ENCODE data around the gene SNCAIP.
"Not testable (repeated sequence)": the region's sequence is repeated elsewhere in the genome, so short reads cannot be mapped to it uniquely, and the experiment has no call there.

The SNCAIP gene

DNA sequence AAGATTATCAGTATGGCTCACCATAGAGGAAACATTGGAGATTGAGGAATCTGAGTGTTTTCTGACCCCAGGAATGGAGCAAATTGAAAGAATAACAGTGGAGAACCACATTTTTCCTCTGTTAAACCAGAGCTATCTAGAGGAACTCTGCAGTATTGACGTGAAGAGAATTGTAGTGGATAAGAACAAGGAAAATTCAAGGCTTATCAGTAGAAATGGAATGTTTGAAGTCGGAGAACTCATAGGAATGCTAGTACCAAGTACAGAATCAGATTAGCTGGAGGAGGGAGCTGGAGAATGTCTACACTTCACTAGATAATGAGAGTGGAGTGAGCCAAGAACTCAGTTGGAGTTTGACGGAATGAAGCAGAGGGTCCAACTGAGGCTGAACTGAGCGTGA is 50.3 kb downstream of the SNCAIP start:
- DNase-seq, result no peak

DNA sequence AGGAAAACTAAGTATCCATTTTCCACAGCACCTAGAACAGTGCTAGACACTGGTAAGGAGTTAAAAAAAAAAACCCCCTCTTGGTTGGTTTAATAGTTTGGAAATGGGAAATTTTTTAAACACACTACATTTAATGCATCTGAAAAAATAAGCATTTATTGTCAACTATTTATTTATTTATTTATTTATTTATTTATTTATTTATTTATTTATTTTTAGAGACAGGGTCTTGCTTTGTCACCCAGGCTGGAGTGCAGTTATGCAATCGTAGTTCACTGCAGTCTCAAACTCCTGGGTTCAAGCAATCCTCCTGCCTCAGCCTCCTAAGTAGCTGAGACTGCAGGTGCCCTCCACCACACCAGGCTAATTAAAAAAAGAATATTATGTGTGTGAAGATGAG is 51.6 kb downstream of the SNCAIP start:
- no peak for DNase-seq

DNA sequence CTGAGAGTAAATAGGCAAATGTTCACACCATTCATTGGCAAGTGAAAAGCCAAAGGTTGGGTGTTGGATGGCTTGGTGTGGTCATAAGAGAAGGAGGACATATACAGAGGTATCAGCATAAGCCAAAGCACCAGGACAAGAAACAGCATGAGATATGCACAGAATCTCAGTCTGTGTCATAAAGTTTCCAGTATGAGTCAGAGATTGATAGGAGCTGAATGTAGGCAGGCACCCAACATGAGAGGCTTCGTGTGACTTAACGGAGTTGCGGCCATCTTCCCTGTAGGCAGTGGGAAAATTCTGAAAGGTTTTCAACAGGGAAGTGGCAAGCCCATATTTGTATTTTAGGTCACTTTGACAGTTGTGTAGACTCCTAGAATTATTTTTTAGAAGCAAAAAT is 54.5 kb downstream of the SNCAIP start:
- DNase-seq, result no peak

DNA sequence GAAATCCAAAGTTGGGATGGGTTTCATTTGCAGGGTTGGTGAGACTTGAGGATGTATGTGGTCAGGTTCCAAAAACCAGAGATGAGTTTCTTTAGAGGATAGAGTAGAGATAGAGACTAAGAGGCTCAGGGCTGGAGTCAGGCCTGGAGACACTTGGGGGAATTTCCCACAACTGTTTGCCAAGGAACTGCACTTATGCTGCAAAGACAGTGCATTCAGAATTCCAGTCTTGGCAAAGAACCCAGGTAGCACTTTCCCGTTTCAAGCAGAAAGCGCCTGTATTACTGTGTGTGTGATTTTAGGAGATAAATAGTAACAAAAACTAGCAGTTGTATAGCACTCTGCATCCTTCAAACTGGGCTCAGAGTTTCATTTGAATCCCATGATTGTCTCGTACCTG is 55.4 kb downstream of the SNCAIP start:
- no peak for DNase-seq

DNA sequence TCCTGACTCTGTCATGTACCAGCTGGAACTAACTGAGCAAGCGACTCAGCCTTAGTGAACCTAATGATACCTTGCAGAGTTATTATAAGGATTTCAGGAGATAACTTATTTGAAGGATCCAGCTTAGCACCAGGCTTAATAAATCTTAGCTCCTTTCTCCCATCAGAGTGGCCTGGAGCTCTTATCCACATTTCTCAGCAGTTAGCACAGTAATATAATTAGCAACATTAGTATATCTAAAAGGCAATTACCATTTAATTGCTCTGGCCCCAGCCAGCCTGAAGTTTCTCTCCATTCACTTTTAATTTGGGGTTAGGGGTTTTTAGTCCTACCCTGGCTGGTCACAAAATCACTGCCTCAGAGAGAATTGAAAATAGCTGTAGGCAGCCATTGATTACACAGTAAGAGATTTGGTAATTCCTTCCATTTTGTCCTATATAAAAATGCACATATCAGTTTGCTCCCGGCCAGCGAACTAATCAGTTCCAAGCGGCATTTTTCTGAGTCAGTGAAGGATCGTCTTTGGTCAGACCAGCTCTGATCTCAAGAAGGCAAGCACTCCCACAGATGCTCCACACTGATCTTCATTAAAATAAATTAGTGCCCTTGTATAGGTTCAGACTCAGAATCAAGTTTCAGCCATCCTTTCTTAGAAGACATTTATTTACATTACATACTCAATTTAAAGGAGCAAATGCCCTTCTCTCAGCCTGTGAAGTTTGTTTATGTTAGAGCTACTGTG is 56.6 kb downstream of the SNCAIP start:
- DNase-seq, result no peak

DNA sequence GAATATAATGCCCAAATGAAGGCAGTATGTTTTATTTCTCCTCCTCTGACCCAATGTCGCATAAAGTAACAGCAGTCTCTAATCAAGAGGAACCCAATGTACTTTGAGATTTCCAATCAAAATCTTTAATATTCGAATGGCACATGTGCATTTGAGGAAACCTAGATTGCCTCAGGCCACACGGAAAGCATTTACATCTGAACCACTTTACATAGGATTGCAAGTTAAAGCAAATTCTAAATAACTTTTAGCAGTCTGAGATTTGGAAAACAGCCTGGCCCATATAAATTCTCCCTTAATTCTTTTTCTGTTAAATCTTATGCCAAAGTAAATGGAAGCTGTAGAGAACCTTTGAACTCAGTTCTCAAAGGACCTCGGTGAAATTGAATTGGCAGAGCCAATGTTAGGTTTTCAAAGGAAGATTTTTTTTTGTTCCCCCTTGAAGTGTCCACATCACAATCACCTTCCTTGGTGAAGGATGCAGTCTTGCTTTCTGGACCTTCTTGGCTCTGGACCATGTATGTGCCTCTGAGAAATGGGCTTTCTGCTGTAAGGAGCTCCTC is 57.3 kb downstream of the SNCAIP start:
- no peak for DNase-seq

DNA sequence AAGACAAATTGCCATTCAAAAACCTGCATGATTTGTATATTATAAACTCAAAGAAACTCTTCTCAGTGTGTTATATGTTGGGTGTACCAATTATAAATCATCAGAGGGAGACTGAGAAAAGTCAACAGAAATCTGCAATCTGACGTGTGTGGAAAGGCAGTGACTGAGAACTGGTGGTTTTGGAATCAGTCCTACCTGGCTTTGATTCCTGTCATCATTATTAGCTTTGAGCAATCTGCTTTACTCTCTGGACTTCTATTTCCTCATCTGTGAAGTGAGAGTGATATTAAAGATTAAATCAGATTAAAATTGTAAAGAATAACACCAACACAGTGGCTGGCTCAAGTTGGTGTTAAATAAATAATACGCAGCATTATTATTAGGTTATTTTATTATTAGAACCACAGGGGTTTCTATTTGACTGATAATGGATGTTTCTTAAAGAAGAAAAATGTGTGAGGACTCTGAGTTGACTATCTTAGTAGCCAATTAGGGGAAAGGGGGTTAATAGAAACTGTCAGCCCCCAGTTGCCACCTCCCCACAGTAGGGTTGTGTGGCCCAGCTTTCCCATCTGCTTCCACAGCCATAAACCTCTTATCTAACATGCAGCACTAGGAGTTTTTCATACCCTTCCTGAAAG is 59.6 kb downstream of the SNCAIP start:
- no peak for DNase-seq

DNA sequence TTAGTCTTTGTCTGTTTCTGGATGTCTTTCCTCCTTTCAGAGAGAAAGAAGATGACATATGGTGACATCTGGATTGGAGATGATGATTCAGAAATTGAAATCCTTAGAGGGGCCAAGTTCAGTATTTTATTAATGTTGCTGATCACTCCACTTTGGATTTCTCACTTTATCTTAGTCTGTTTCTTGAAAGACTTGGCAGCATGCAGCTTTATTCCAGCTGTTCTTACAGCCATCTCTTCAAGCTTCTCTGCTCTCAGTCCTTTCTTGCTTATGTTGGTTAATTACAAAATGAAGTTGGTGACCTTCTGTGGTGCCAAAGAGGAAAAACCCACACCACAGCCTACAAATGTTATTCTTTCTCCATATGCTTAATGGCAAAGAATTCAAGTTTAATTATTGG is 62.1 kb downstream of the SNCAIP start:
- no peak for DNase-seq

DNA sequence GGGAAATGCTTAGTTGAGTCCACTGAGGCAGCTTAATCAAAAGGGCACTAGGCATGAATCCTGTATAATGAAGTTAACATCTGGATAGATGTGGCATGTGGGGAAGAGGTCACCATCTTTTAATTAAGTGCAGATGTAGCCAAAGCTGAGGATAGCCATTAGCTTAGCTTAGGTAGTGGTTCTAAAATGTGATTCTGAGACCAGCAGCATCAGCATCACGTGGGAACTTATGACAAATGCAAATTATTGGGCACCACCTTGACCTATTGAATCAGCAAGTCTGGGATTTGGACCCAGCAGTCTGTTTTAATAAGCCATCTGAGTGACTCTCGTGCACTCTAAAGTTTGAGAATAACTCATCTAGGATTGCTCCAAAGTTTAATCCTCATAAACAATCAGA is 63.8 kb downstream of the SNCAIP start:
- DNase-seq, result no peak

DNA sequence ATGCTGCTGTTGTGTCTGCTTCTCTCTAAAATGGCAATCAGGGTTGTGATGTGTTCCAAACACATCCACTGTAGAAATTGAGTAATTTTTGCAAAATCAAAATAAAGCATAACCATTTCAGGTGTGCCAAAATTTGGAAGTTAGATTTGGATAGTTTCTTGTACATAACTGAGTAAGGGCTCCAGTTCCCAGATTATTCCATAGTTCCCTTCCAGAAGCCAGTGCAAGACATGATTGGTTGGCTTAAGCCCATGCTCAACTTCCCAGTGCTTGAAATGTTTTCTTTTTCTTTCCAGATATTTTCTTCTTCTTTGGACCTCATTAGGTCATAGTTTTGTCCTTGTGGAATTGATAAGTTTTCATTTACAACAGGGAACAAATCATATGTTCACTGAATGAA is 64.2 kb downstream of the SNCAIP start:
- no peak for DNase-seq

DNA sequence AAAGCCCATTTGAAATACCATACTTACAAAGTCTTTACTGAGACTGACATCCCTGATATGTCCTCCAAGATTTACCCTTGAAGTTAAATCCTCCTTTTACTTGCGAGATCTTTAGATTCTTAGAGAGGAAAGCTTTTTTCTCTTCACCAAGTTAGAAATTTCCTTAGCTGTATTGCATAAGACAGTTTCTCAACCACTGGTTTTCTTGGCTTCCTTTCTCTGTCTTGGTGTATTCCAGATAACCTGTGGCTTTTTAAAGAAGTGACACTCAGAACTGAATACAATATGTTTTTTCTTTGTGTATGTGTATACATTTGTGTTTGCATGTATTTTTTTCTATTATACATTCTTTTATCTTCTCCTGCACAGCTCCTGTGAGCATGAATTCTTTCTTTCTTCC is 65.0 kb downstream of the SNCAIP start:
- no peak for DNase-seq

DNA sequence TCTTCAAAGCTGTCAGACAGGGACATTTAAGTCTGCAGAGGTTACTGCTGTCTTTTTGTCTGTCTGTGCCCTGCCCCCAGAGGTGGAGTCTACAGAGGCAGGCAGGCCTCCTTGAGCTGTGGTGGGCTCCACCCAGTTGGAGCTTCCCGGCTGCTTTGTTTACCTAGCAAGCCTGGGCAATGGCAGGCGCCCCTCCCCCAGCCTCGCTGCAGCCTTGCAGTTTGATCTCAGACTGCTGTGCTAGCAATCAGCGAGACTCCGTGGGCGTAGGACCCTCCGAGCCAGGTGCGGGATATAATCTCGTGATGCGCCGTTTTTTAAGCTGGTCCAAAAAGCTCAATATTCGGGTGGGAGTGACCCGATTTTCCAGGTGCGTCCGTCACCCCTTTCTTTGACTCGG is 70.9 kb downstream of the SNCAIP start:
- DNase-seq, result not testable (repeated sequence)

DNA sequence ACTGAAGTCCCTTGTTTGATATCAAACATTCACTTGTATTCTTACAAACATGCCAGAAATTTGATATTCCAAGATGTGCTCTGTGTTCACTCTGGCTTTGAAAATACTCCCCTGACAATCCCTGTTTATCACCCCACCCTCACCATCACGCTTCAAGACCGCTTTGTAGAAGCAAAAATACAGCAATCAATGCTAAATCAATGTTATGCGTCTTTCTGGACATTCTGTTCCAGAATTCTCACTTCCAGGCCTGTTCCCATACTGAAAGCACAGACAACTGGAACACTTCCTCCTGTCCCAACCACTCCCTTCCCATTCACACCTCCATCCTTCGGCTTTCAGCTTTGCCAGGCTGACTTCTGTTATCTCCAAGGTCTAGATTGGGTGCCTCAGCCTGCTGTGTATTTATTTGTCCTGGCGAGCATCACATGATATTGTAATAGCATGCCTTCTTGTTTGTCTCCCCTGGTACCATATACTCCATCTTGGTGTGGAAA is 72.8 kb downstream of the SNCAIP start:
- no peak for DNase-seq

DNA sequence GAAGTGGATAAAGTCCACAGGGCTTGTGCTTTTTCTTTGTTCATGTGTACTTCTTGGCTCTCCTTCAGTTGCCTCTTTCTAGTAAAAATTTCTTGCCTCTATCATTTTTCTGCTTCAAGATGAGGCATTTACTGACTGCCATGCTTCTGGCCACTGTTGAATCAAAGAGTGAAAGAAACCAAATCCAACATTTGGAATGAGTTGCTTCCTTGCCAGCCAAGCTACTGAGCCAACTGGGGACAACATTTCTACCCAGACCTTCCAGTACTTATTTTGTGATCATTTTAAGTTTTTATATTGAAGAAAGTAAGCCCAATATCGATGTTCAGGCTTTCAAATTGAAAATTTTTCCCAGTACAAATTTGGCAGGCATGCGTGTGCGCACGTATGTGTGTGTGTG is 73.2 kb downstream of the SNCAIP start:
- DNase-seq, result no peak

DNA sequence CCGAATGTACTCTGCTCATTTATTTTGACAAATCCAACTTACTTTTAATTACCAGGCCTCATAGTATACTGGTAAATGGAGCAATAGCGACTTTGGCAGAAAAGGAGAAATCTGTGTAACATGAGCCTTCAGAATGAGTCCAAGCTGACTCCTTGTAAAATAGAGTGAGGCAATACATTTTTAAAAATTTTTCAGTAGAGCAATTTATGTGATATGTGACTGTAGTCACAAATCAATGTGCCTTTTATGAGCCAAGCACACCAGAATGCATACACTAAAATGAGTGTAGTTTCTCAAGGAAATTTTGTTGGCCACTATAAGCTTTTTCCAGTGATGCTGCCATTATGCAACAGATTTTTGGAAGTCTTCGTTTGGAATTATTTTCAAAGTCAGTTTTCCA is 73.8 kb downstream of the SNCAIP start:
- no peak for DNase-seq

DNA sequence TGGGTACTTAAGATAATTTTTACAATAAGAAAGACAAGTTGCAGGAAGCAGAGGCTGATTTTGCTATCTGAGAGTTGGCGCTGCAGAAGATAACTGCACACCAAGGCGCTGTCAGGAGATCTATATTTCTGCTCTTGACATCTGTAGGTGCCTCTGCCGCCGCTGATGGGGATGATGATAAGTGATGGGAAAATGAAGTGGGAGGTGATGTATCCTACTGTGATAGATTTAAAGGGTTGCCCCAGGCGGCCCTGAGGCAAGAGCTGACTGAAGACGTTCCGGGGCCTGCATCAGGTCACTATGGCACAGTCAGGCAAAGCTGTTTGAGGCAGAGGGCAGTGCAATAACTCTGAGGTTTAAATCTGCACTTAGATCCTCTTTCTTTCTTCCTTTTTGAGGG is 78.1 kb downstream of the SNCAIP start:
- DNase-seq, result no peak

DNA sequence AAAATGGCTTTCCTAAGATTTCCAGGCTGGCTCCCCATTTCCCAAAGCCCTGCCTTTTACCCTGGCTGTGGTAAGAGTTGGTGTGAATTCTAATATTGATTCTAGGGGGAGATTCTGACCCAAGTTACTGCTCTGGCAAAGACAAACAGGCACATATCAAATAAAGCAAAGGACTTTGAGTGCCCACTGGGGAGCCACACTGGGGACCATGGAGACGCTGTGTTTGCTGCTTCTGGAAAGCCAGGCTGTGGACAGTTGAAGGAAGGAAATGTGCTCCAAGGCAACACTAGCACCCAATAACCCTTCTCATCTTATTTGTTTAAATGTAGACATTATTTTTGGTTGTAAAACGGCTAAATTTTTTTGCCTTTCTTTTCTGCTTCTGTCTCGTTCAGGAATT is 78.7 kb downstream of the SNCAIP start:
- no peak for DNase-seq

DNA sequence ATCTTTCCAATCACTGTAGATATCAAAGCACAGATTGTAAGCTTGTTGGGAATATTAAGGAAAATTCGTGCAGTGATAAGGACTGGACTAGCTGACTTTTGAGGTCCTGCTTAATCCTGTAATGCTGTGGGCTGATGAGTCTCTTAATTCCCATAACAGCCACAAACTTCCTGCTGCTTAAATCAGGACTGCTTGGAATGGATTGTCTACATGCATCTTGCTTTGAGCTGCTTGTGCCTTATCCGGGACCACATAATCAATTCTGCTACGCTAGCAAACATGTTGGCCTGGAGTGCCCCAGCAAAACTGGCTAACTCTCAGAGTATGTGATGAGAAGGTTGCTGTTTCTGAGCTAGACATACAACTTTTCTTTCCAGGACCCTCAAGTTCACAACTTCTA is 79.6 kb downstream of the SNCAIP start:
- DNase-seq, result no peak

DNA sequence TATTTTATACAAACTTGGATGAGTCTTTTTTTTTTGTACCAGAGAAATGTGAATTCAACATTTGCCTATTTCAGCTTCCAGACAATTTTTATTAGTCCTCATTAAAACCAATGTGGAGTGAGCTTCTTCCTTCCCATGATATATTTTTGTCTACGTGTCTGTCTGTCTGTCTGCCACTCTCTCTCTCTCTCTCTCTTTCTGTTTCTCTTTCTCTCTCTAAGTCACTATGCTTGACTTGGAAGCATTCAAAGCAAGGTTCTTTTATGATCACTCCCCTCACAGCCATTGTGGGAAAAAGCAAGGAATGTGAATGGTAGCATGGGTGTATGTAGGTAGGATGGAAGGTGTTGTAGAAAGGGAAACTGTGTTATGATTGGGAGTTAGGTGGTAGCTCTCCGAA is 80.2 kb downstream of the SNCAIP start:
- DNase-seq, result no peak

DNA sequence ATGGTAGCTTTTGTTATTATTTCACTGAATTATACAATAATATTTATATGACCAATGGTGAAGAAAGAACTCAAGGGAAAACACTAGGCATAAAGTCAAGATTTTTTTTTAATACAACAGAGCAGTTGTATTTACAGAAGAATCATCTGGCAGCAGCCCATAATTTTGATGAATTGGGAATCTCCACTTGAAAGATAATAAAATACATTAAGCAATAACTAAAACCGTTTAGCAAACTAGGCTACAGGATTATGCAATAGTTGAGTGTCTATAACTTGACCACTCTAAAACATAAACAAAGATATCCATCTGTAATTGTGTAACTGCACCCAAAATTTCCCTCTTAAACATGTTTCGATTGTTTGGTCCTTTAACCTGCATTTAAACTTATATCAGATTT is 80.8 kb downstream of the SNCAIP start:
- DNase-seq, result no peak

DNA sequence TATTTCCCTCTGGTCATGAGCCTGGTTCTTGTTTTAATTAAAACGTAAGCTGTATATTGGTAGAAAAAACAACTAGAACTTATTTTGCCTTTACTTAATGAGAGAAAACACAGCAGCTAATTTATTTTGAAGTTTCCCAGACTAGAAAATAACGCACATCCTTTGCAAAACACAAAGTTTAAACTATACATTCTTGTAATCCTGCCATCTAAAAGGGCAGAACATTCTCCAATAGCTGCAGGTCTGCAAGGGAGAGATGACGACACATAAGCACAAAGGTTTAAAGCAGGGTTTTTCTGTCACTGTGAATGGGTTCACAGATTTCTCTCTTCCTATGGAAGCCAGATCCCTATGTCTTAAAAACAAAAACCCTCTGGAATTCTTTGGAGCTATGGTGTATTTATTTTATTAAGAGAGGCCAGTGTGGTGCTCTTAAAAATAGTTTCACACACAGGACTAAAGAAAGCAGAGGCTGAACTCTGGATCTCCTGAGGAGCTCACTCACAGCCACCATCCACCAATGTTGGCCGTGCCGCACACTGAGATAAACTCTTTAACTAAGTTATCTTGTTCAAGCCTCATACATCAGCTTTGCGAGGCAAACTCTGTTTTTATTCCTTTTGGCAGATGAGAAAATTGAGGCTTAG is 82.4 kb downstream of the SNCAIP start:
- no peak for DNase-seq

DNA sequence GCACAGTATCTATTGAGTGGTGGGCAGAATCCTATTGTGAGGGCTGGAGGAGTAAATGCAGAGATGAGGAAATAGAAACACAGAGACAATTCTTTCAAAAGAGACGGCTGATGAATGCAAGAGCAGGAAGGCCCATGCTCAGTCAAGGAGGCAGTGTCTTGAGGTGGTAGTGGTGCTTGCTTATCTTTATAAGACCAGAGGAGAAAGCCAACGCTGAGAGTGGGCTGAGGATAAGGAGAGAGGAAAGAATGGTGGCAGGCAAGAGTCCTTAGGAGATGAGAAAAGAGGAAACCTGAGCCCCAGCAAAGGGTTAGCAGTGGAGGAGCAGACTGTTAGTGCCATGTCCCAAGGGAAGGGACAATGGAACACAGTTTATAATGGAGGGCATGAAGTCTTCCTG is 86.0 kb downstream of the SNCAIP start:
- no peak for DNase-seq

DNA sequence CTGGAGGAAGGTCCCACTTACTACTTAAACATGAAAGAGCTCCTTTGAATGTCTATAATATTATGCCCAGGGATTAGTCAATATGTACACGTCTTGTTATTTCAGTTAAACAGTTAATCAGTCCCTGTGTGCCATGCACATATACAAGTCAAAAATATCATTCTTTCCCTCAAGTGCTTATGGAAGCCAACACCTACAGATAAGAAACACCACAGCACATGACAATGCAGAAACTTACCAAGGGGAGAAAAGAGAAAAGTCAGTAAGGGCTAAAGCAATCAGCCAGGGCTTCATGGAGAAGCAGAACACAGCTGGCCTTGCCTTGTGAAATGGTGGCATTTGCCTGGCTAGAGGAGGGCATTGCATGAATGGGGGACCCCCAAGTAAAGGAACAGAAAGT is 88.3 kb downstream of the SNCAIP start:
- no peak for DNase-seq

DNA sequence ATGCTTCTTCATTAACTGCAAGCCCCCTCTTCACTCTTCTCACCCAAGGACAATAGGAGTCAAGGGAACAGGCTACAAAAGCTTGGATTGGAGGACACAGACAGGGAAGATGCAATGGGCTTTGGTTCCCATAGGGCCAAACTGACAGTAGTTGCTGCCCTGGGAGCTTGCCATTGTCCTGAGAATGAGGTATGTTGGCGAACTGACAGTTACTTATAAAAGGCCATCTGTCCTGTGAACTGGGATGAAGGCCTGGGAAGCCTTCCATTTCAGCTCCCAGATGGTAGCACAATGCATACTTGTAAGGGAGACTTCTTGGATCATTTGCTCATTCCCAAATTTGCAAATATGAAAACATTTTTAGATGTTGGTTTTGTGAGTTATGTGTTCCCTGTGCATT is 88.9 kb downstream of the SNCAIP start:
- DNase-seq, result no peak
